ENCODE results near the gene DDX10.

DNA sequence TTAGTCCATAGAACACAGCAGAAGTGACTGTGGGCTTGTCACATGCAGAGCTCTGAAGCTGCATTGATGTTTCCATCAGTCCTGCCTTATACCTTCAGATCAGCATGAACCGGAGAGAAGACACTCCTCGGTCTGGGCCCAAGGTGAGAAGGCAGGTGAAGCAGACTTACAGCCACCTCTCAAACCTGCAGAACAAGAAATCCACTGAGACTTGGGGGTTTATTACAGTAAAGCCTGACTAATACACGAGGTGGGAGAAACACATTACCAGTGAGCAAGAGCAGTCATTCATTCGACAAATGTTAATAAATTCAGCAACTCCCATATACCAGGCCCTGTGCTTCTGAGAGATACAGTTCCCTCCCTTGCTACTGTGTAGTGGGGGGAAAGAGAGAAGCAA is 279.0 kb downstream of the DDX10 start:
- TF ChIP-seq, protein P1, sequence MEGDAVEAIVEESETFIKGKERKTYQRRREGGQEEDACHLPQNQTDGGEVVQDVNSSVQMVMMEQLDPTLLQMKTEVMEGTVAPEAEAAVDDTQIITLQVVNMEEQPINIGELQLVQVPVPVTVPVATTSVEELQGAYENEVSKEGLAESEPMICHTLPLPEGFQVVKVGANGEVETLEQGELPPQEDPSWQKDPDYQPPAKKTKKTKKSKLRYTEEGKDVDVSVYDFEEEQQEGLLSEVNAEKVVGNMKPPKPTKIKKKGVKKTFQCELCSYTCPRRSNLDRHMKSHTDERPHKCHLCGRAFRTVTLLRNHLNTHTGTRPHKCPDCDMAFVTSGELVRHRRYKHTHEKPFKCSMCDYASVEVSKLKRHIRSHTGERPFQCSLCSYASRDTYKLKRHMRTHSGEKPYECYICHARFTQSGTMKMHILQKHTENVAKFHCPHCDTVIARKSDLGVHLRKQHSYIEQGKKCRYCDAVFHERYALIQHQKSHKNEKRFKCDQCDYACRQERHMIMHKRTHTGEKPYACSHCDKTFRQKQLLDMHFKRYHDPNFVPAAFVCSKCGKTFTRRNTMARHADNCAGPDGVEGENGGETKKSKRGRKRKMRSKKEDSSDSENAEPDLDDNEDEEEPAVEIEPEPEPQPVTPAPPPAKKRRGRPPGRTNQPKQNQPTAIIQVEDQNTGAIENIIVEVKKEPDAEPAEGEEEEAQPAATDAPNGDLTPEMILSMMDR (IDR thresholded peaks at IDR 0.05; ENCODE audit: insufficient read depth, low read depth, low read length), result no peak
- TF ChIP-seq EZH2 (IDR thresholded peaks at IDR 0.05; ENCODE audit: insufficient read depth, low read length), result no peak
